Activated T-cell treated with anti-CD3 and anti-CD28 coated beads for 1 hour (primary cell): ENCODE results near the gene CSRP1.

Source experiments
- DNase-seq: peaks from one replicate; pipeline ENCODE4 v3.0.0-alpha.2; 2020; ENCODE audit warnings: low read depth

The CSRP1 gene

DNA sequence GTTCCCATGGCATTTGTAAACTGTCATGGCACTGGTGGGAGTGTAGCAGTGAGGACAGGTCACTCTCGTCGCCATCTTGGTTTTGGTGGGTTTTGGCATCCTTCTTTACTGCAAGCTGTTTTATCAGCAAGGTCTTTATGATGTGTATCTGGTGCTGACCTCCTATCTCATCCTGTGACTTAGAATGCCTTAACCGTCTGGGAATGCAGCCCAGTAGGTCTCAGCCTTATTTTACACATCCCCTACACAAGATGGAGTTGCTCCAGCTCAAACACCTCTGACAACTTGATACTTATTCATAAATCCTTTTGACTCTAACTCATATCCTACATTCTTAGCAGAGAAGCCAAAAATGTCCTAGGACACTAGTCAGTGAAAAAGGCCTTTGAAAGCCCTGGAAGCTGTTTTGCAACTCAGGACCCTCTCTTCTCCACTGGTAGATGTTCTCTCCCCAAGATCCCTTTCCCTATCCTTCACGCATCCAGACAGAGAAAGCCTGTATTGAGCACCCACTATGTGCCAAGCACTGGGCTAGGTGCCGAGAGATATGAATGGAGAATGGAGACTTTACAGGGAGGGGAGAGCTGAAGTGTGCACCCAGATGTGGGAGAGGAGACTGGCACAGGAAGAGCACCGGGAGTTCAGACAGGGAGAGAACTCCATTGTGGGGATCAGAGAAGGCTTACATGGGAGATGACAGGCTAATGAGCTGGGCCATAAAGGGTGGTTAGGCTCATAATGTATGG is 6.7 kb upstream of the CSRP1 start:
- DNase-seq: no peak

GRCh38 chr1:201511941-201512539 is 5.1 kb upstream of the CSRP1 start:
- DNase-seq: no peak

- no peak for DNase-seq
These were observed 4.5 kb upstream of the CSRP1 start for GRCh38 chr1:201511396-201511940.

DNA sequence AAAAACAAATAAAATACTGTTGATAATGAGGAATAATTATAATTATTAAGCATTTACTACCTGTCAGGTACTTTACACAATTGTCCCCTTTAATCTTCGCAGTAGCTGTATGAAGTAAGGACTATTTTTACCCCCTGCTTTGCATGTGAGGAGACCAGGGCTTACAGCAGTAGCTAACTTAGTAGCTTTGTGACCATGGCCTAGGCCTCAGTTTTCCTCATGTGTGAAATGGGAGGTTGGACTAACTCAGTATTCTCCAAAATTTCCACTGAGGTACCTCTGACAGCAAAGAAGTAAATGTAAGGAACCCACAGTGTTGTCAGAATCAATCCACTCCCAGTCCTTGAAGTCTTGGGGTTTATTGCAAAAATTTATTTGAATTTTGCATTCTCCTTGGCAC is 3.8 kb upstream of the CSRP1 start:
- no peak for DNase-seq

- DNase-seq: no peak
These were observed 2.9 kb upstream of the CSRP1 start for GRCh38 chr1:201509601-201510374.

GRCh38 chr1:201508809-201509208 is 1.9 kb upstream of the CSRP1 start:
- DNase-seq: no peak

DNA sequence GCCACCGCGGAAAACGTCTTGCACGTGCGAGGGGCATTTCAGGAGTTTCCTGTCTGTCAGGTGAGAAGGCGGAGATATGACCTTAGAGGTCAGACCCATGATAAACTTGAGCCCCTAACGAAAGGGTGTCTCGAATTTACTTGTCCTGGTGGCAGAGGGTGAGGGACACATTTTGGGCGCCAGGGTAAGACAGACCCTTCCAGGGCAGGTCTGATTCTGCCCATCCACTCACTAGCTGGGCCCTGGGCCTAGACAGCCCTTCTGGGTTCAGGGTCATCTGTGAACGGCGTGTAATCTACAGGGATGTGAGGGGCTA is 395 bp upstream of the CSRP1 start:
- DNase-seq: no peak

GRCh38 chr1:201506092-201506491 is 831 bp downstream of the CSRP1 start:
- DNase-seq: no peak

DNA sequence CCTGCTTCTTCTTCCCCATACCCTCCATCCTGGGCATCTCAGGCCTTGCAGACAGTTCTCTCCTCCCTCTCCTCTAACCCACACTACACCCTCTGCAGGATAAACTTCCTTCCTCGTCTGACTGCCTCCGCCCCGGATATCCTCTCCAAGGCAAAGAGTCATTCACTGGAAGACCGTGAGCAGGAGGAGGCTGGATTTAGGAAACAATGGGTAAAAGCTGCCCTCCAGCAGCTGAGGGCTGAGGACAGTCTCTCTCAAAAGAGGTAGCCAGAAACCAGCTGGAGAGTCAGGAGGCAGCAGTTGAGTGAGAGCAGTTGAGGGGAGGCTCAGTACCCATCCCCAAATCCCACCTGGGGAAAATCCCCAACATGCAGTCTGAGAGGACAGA is 1.4 kb downstream of the CSRP1 start:
- no peak for DNase-seq

DNA sequence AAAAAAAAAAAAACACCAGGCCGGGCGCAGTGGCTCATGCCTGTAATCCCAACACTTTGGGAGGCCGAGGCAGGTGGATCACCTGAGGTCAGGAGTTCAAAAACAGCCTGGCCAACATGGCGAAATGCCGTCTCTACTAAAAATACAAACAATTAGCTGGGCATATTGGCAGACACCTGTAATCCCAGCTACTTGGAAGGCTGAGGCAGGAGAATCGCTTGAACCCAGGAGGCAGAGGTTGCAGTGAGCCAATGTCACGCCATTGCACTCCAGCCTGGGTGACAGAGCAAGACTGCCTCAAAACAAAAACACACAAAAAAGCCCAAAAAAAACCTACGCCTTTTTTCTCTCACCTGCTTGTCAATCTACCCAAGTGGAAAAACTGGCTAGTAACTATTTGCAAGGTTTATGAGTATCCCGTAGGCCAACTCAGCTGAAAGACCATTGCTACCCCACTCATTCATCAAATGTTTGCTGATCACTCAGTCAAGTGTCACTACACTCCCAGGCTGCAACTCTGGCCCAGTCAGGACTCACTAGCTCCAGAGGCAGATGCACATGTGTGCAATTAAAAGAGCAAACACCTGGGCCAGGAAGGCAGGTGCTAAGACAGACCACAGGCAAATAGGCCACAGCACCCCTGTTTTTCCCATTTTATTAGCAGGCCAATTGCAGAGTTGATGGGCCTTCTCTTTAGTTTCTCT is 2.0 kb downstream of the CSRP1 start:
- DNase-seq: no peak

- no peak for DNase-seq
These were observed 2.7 kb downstream of the CSRP1 start for GRCh38 chr1:201504179-201504631.

- no peak for DNase-seq
These were observed 3.3 kb downstream of the CSRP1 start for GRCh38 chr1:201503397-201504176.

GRCh38 chr1:201502511-201502857 is 4.4 kb downstream of the CSRP1 start:
- no peak for DNase-seq

DNA sequence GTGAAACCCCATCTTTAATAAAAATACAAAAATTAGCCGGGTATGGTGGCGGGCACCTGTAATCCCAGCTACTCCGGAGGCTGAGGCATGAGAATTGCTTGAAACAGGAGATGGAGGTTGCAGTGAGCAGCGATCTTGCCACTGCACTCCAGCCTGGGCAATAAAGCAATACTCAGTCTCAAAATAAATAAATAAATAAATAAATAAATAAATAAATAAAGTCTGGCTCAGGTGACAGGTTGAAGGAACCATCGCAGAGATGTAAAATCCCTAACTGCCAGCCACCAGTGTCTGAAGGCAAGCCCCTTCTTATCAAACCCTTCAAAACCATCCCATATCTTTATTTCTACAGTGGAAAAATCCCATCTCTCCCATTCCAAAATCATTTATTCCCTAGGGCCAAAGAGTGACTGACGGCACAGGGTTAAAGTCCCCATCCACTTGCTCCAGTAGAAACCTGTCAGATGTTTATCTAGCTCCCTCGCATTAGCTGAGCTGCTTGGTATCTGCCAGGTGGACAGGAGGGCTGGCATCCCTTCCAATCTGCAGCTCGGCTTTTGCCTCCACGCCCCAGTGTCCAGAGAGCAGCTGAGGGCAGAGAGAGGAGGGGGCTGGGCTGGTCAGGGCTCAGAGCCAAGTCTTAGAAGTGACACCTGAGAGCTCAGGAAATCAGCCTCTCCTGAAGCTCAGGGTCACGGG is 5.0 kb downstream of the CSRP1 start:
- no peak for DNase-seq

DNA sequence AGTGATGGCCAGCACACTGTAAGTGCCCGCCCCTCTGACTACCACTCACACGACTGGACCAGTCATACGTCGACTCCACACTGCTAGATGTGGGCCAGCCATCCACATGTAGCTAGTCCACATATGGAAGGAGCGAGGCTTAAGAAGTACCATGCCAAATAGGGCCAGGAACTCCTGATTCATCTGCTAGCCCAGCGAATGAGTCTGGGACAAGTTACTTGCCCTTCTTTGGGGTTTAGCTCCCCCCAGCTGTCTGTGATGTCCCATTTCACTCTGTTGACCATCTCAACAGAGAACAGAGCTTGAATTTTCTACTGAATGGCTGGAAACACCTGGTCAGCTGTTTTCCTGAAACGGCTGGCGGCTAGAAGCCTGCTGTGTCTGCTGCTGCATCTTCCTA is 5.8 kb downstream of the CSRP1 start:
- no peak for DNase-seq

GRCh38 chr1:201500670-201501120 is 6.2 kb downstream of the CSRP1 start:
- no peak for DNase-seq

GRCh38 chr1:201499795-201500669 is 6.9 kb downstream of the CSRP1 start:
- DNase-seq: no peak

DNA sequence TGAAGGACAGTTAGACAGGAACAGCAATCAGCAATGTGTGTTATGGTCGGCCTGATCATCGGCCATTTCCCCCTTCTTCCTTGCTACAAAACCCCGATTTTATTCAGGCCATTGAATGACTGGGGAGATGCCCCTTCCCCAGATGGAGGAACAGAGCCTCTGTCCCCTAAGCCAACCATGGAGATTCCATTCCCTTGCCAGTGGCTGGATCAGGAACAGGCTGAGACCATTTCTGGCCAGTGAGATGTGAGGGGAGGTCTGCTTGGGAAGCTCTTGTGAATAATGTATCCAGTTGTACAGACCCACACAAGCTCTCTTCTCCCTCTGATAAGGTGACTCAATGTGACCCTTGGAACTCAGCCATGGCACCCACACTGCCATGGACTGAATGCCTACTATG is 7.7 kb downstream of the CSRP1 start:
- no peak for DNase-seq

DNA sequence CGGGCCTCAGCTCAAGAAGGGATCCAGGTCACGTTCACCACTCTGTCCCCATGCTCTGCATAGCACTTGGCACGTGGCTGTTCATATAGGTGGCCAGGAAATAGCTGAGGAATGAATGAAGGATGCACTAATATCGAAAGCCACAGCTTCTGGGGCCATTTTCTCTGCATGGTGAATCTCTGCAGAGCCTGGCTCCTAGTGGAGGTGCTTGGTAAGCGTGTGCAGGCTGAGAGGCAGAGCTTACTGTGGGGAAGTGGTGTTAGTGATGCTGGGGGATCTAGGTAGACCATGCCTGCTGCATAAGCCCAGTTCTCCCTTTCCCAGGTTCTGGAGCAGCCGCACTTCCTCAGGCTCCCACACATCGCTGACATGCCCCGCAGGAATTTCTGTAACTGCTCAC is 8.3 kb downstream of the CSRP1 start:
- DNase-seq: no peak

- DNase-seq: no peak
These were observed 8.9 kb downstream of the CSRP1 start for GRCh38 chr1:201497935-201498509.
